HUES48 (cell line): ENCODE data around the gene MOG.

Experiments used
- H3K27ac ChIP-seq: one replicate; pipeline ENCODE4 v1.7.0; 2013; ENCODE audit warnings: low read depth, low read length, inconsistent platforms
- H3K27me3 ChIP-seq: 2 replicates; pipeline ENCODE4 v1.6.1; 2013; ENCODE audit warnings: mild to moderate bottlenecking, low read length; ENCODE audit not compliant: control insufficient read depth, insufficient read depth
- H3K36me3 ChIP-seq: 2 replicates; pipeline ENCODE4 v1.6.1; 2013; ENCODE audit warnings: low read length; ENCODE audit not compliant: control insufficient read depth, insufficient read depth
- H3K4me1 ChIP-seq: 2 replicates; pipeline ENCODE4 v1.6.1; 2013; ENCODE audit warnings: mild to moderate bottlenecking, low read length; ENCODE audit not compliant: control insufficient read depth, insufficient read depth
- H3K4me3 ChIP-seq: 2 replicates; pipeline ENCODE4 v1.5.1; 2013; ENCODE audit warnings: mild to moderate bottlenecking, low read depth, low read length
- H3K9ac ChIP-seq: 2 replicates; pipeline ENCODE4 v1.6.1; 2013; ENCODE audit warnings: mild to moderate bottlenecking, low read depth, low read length, moderate library complexity
- H3K9me3 ChIP-seq: 2 replicates; pipeline ENCODE4 v1.6.1; 2013; ENCODE audit warnings: low read length; ENCODE audit not compliant: control insufficient read depth, insufficient read depth

MOG gene

GRCh38 chr6:29656798-29657197, at the start of gene MOG:
MOG (plus strand) TSS chr6:29657092; CDS start chr6:29657210, 118 bp downstream.
- Histone ChIP-seq H3K36me3 (no peaks in the 10 kb centered on the region), H3K4me1 (peaks cover 20% of the 10 kb centered on the region), H3K9ac (no peak within 1 kb of the TSS), H3K4me3 (no peak within 1 kb of the TSS), H3K27ac (no peak within 1 kb of the TSS), H3K27me3 (no peaks in the 10 kb centered on the region), H3K9me3 (no peaks in the 10 kb centered on the region)

GRCh38 chr6:29608131-29608530, 48.8 kb upstream of the MOG start:
- H3K27ac ChIP-seq = no peak overlapping the region
- no peaks in the 10 kb centered on the region for H3K4me1 ChIP-seq
- no peaks in the 10 kb centered on the region for H3K27me3 ChIP-seq
- H3K9ac ChIP-seq = no peak overlapping the region
- H3K36me3 ChIP-seq = peaks cover 98% of the 10 kb centered on the region
- no peaks in the 10 kb centered on the region for H3K9me3 ChIP-seq
- H3K4me3 ChIP-seq = no peak overlapping the region

- Histone ChIP-seq H3K36me3 (peaks cover 99% of the 10 kb centered on the region), H3K27me3 (no peaks in the 10 kb centered on the region), H3K4me3 (no peak overlapping the region)
Observed at GRCh38 chr6:29610540-29610939, 46.4 kb upstream of the MOG start.

GRCh38 chr6:29611426-29611825, 45.5 kb upstream of the MOG start:
- Histone ChIP-seq H3K4me1 (no peaks in the 10 kb centered on the region), H3K9ac (no peak overlapping the region), H3K27ac (no peak overlapping the region), H3K27me3 (no peaks in the 10 kb centered on the region), H3K4me3 (no peak overlapping the region), H3K9me3 (no peaks in the 10 kb centered on the region), H3K36me3 (peaks cover 94% of the 10 kb centered on the region)

More at GRCh38 chr6:29610540-29610939, 46.4 kb upstream of the MOG start:
- H3K27ac ChIP-seq = no peak overlapping the region
- no peak overlapping the region for H3K9ac ChIP-seq
- no peaks in the 10 kb centered on the region for H3K9me3 ChIP-seq
- no peaks in the 10 kb centered on the region for H3K4me1 ChIP-seq

GRCh38 chr6:29617782-29618554, 38.9 kb upstream of the MOG start:
- no peak overlapping the region for H3K9ac ChIP-seq
- peaks cover 95% of the 10 kb centered on the region for H3K36me3 ChIP-seq
- no peak overlapping the region for H3K4me3 ChIP-seq
- no peaks in the 10 kb centered on the region for H3K9me3 ChIP-seq
- H3K27me3 ChIP-seq = no peaks in the 10 kb centered on the region
- H3K4me1 ChIP-seq = peaks cover 10% of the 10 kb centered on the region
- no peak overlapping the region for H3K27ac ChIP-seq

- H3K9me3 ChIP-seq = no peaks in the 10 kb centered on the region
- H3K9ac ChIP-seq = no peak overlapping the region
- H3K27me3 ChIP-seq = no peaks in the 10 kb centered on the region
- H3K27ac ChIP-seq = no peak overlapping the region
- peaks cover 27% of the 10 kb centered on the region for H3K4me1 ChIP-seq
- no peak overlapping the region for H3K4me3 ChIP-seq
- peaks cover 90% of the 10 kb centered on the region for H3K36me3 ChIP-seq
Observed at GRCh38 chr6:29619578-29620160, 37.2 kb upstream of the MOG start.

- peaks cover 80% of the 10 kb centered on the region for H3K36me3 ChIP-seq
- no peak overlapping the region for H3K9ac ChIP-seq
- H3K27me3 ChIP-seq = no peaks in the 10 kb centered on the region
- H3K27ac ChIP-seq = no peak overlapping the region
- H3K9me3 ChIP-seq = no peaks in the 10 kb centered on the region
- peaks cover 37% of the 10 kb centered on the region for H3K4me1 ChIP-seq
- H3K4me3 ChIP-seq = no peak overlapping the region
Observed at GRCh38 chr6:29620630-29621029, 36.3 kb upstream of the MOG start.

- no peak overlapping the region for H3K9ac ChIP-seq
Observed at GRCh38 chr6:29624520-29624961, 32.4 kb upstream of the MOG start.

GRCh38 chr6:29625337-29625930, 31.5 kb upstream of the MOG start:
- H3K27ac ChIP-seq = peak overlapping the region; percentile 91
- H3K9ac ChIP-seq = no peak overlapping the region
- H3K4me3 ChIP-seq = peak overlapping the region; percentile 75

More at GRCh38 chr6:29624520-29624961, 32.4 kb upstream of the MOG start:
- peak overlapping the region; percentile 91 for H3K27ac ChIP-seq
- H3K36me3 ChIP-seq = peaks cover 47% of the 10 kb centered on the region
- H3K4me1 ChIP-seq = peaks cover 53% of the 10 kb centered on the region
- H3K9me3 ChIP-seq = no peaks in the 10 kb centered on the region
- H3K27me3 ChIP-seq = no peaks in the 10 kb centered on the region
- peak overlapping the region; percentile 75 for H3K4me3 ChIP-seq

GRCh38 chr6:29626948-29627754, 29.7 kb upstream of the MOG start:
- Histone ChIP-seq H3K36me3 (peaks cover 20% of the 10 kb centered on the region), H3K27ac (peak overlapping the region; percentile 76), H3K9me3 (no peaks in the 10 kb centered on the region), H3K27me3 (no peaks in the 10 kb centered on the region), H3K9ac (0 out of 2 replicates have a peak overlapping the region, but pooled peaks have one; percentile 17), H3K4me3 (peak overlapping the region; percentile 75), H3K4me1 (peaks cover 73% of the 10 kb centered on the region)

More at GRCh38 chr6:29625337-29625930, 31.5 kb upstream of the MOG start:
- Histone ChIP-seq H3K36me3 (peaks cover 38% of the 10 kb centered on the region), H3K9me3 (no peaks in the 10 kb centered on the region), H3K27me3 (no peaks in the 10 kb centered on the region), H3K4me1 (peaks cover 62% of the 10 kb centered on the region)
